ENCODE data around the gene IMPG2.

IMPG2 gene

GRCh38 chr3:101224739-101225138 lies 95.6 kb downstream of the IMPG2 start:
- H2BK15ac ChIP-seq (ENCODE audit: low read depth, poor library complexity, severe bottlenecking), result no peak overlapping the region
- no peak overlapping the region for H3K4me3 ChIP-seq (ENCODE audit: insufficient read depth in 1 of 2, low read depth in 1 of 2, low read length in 2 of 2)
- H3K4me1 ChIP-seq (ENCODE audit: control insufficient read depth, insufficient read depth, low read depth, low read length), result no peaks in the 10 kb centered on the region
- no peak overlapping the region for H3K14ac ChIP-seq (ENCODE audit: low read length in 2 of 2)
- no peaks in the 10 kb centered on the region for H3K36me3 ChIP-seq (ENCODE audit: control insufficient read depth in 1 of 2, insufficient read depth in 2 of 2, low read depth in 1 of 2, low read length in 2 of 2)
- no peak overlapping the region for H2BK5ac ChIP-seq (ENCODE audit: low read depth, low read length, poor library complexity, severe bottlenecking)
- no peak overlapping the region for H3K23ac ChIP-seq (ENCODE audit: low read length in 2 of 2)
- H3K4ac ChIP-seq (ENCODE audit: low read depth in 1 of 2, low read length in 2 of 2), result no peak overlapping the region
- H4K8ac ChIP-seq (ENCODE audit: low read length), result no peak overlapping the region
- no peak overlapping the region for H2BK12ac ChIP-seq (ENCODE audit: low read length in 2 of 2)
- DNase-seq, result no peak
- peaks cover under 1% of the 10 kb centered on the region for H3K9me3 ChIP-seq (ENCODE audit: control insufficient read depth, low read length)
- 66% methylated on average over 3 of the region's 4 CpGs for whole genome bisulfite sequencing
- H3K27ac ChIP-seq (ENCODE audit: low read length, poor library complexity, severe bottlenecking), result no peak overlapping the region
- H2BK120ac ChIP-seq (ENCODE audit: low read depth, low read length), result no peak overlapping the region
- H2AFZ ChIP-seq (ENCODE audit: low read depth, low read length), result no peak overlapping the region
- no peak overlapping the region for H4K91ac ChIP-seq (ENCODE audit: low read length)
- no peaks in the 10 kb centered on the region for H3K79me1 ChIP-seq (replicated peaks; ENCODE audit: low read length, poor library complexity, severe bottlenecking)
- no peak overlapping the region for H3K4me2 ChIP-seq (ENCODE audit: low read length, poor library complexity, severe bottlenecking)
- no peak overlapping the region for H3K9ac ChIP-seq (ENCODE audit: low read length)
- H3K18ac ChIP-seq (ENCODE audit: low read depth in 1 of 2, low read length in 2 of 2), result peak overlapping the region in 1 of 2 experiments; percentile 2
- no peak overlapping the region for H2AK5ac ChIP-seq (ENCODE audit: low read length, severe bottlenecking)
- no peaks in the 10 kb centered on the region for H3K27me3 ChIP-seq (ENCODE audit: control insufficient read depth in 1 of 2, insufficient read depth in 1 of 2, low read length in 2 of 2)

- WGBS, result 100% methylated on average over 2 of the region's 3 CpGs
- H3K18ac ChIP-seq (ENCODE audit: low read depth in 1 of 2, low read length in 2 of 2), result no peak overlapping the region
Measured at GRCh38 chr3:101223016-101223415, 97.4 kb downstream of the IMPG2 start.

GRCh38 chr3:101219842-101220560 lies 100.4 kb downstream of the IMPG2 start:
- Histone ChIP-seq H4K8ac (ENCODE audit: low read length) (no peak overlapping the region), H2BK5ac (ENCODE audit: low read depth, low read length, poor library complexity, severe bottlenecking) (no peak overlapping the region), H4K91ac (ENCODE audit: low read length) (no peak overlapping the region), H3K27me3 (ENCODE audit: control insufficient read depth in 1 of 2, insufficient read depth in 1 of 2, low read length in 2 of 2) (no peaks in the 10 kb centered on the region), H3K4me1 (ENCODE audit: control insufficient read depth, insufficient read depth, low read depth, low read length) (no peaks in the 10 kb centered on the region), H2BK15ac (ENCODE audit: low read depth, poor library complexity, severe bottlenecking) (no peak overlapping the region), H3K27ac (ENCODE audit: low read length, poor library complexity, severe bottlenecking) (no peak overlapping the region), H2BK120ac (ENCODE audit: low read depth, low read length) (no peak overlapping the region), H3K18ac (ENCODE audit: low read depth in 1 of 2, low read length in 2 of 2) (no peak overlapping the region), H3K9me3 (ENCODE audit: control insufficient read depth, low read length) (peaks cover 7% of the 10 kb centered on the region), H3K23ac (ENCODE audit: low read length in 2 of 2) (no peak overlapping the region), H3K36me3 (ENCODE audit: control insufficient read depth in 1 of 2, insufficient read depth in 2 of 2, low read depth in 1 of 2, low read length in 2 of 2) (no peaks in the 10 kb centered on the region), H3K4me3 (ENCODE audit: insufficient read depth in 1 of 2, low read depth in 1 of 2, low read length in 2 of 2) (no peak overlapping the region), H3K9ac (ENCODE audit: low read length) (no peak overlapping the region), H3K4ac (ENCODE audit: low read depth in 1 of 2, low read length in 2 of 2) (no peak overlapping the region), H3K4me2 (ENCODE audit: low read length, poor library complexity, severe bottlenecking) (no peak overlapping the region), H2AFZ (ENCODE audit: low read depth, low read length) (no peak overlapping the region), H3K14ac (ENCODE audit: low read length in 2 of 2) (no peak overlapping the region), H2AK5ac (ENCODE audit: low read length, severe bottlenecking) (no peak overlapping the region), H2BK12ac (ENCODE audit: low read length in 2 of 2) (no peak overlapping the region), H3K79me1 (replicated peaks; ENCODE audit: low read length, poor library complexity, severe bottlenecking) (no peaks in the 10 kb centered on the region)
- WGBS, result 89% methylated on average over 3 of the region's 4 CpGs
- DNase-seq, result no peak

More at GRCh38 chr3:101223016-101223415, 97.4 kb downstream of the IMPG2 start:
- Histone ChIP-seq H2BK15ac (ENCODE audit: low read depth, poor library complexity, severe bottlenecking) (no peak overlapping the region), H2BK120ac (ENCODE audit: low read depth, low read length) (no peak overlapping the region), H3K4me3 (ENCODE audit: insufficient read depth in 1 of 2, low read depth in 1 of 2, low read length in 2 of 2) (peak overlapping the region in 1 of 2 experiments; percentile 27), H3K4me1 (ENCODE audit: control insufficient read depth, insufficient read depth, low read depth, low read length) (no peaks in the 10 kb centered on the region), H2AK5ac (ENCODE audit: low read length, severe bottlenecking) (no peak overlapping the region), H3K4ac (ENCODE audit: low read depth in 1 of 2, low read length in 2 of 2) (no peak overlapping the region), H3K9ac (ENCODE audit: low read length) (peak overlapping the region; percentile 48), H3K36me3 (ENCODE audit: control insufficient read depth in 1 of 2, insufficient read depth in 2 of 2, low read depth in 1 of 2, low read length in 2 of 2) (no peaks in the 10 kb centered on the region), H4K91ac (ENCODE audit: low read length) (no peak overlapping the region), H2AFZ (ENCODE audit: low read depth, low read length) (no peak overlapping the region), H2BK12ac (ENCODE audit: low read length in 2 of 2) (no peak overlapping the region), H3K79me1 (replicated peaks; ENCODE audit: low read length, poor library complexity, severe bottlenecking) (no peaks in the 10 kb centered on the region), H3K23ac (ENCODE audit: low read length in 2 of 2) (no peak overlapping the region), H3K9me3 (ENCODE audit: control insufficient read depth, low read length) (peaks cover 7% of the 10 kb centered on the region), H3K4me2 (ENCODE audit: low read length, poor library complexity, severe bottlenecking) (no peak overlapping the region), H3K27me3 (ENCODE audit: control insufficient read depth in 1 of 2, insufficient read depth in 1 of 2, low read length in 2 of 2) (no peaks in the 10 kb centered on the region), H2BK5ac (ENCODE audit: low read depth, low read length, poor library complexity, severe bottlenecking) (no peak overlapping the region), H3K14ac (ENCODE audit: low read length in 2 of 2) (no peak overlapping the region), H4K8ac (ENCODE audit: low read length) (no peak overlapping the region), H3K27ac (ENCODE audit: low read length, poor library complexity, severe bottlenecking) (no peak overlapping the region)
- no peak for DNase-seq

- no peak overlapping the region for H3K23ac ChIP-seq (ENCODE audit: low read length in 2 of 2)
- H3K36me3 ChIP-seq (ENCODE audit: control insufficient read depth in 1 of 2, insufficient read depth in 2 of 2, low read depth in 1 of 2, low read length in 2 of 2), result peaks cover 0 to 5% of the 10 kb centered on the region in 2 experiments
- H2AFZ ChIP-seq (ENCODE audit: low read depth, low read length), result no peak overlapping the region
- H3K4me1 ChIP-seq (ENCODE audit: control insufficient read depth, insufficient read depth, low read depth, low read length), result no peaks in the 10 kb centered on the region
- DNase-seq, result no peak
- H3K79me1 ChIP-seq (replicated peaks; ENCODE audit: low read length, poor library complexity, severe bottlenecking), result no peaks in the 10 kb centered on the region
- no peak overlapping the region for H3K27ac ChIP-seq (ENCODE audit: low read length, poor library complexity, severe bottlenecking)
- no peak overlapping the region for H3K18ac ChIP-seq (ENCODE audit: low read depth in 1 of 2, low read length in 2 of 2)
- no peak overlapping the region for H4K8ac ChIP-seq (ENCODE audit: low read length)
- H2BK15ac ChIP-seq (ENCODE audit: low read depth, poor library complexity, severe bottlenecking), result no peak overlapping the region
- H3K4me2 ChIP-seq (ENCODE audit: low read length, poor library complexity, severe bottlenecking), result no peak overlapping the region
- H3K4ac ChIP-seq (ENCODE audit: low read depth in 1 of 2, low read length in 2 of 2), result no peak overlapping the region
- H3K27me3 ChIP-seq (ENCODE audit: control insufficient read depth in 1 of 2, insufficient read depth in 1 of 2, low read length in 2 of 2), result no peaks in the 10 kb centered on the region
- no peak overlapping the region for H2BK12ac ChIP-seq (ENCODE audit: low read length in 2 of 2)
- no peak overlapping the region for H2BK5ac ChIP-seq (ENCODE audit: low read depth, low read length, poor library complexity, severe bottlenecking)
- H3K4me3 ChIP-seq (ENCODE audit: insufficient read depth in 1 of 2, low read depth in 1 of 2, low read length in 2 of 2), result no peak overlapping the region
- no peak overlapping the region for H2AK5ac ChIP-seq (ENCODE audit: low read length, severe bottlenecking)
- H3K9ac ChIP-seq (ENCODE audit: low read length), result peak overlapping the region; percentile 65
- no peak overlapping the region for H2BK120ac ChIP-seq (ENCODE audit: low read depth, low read length)
- H3K14ac ChIP-seq (ENCODE audit: low read length in 2 of 2), result no peak overlapping the region
- H4K91ac ChIP-seq (ENCODE audit: low read length), result no peak overlapping the region
- peaks cover 10% of the 10 kb centered on the region for H3K9me3 ChIP-seq (ENCODE audit: control insufficient read depth, low read length)
- WGBS, result 77% methylated on average over 3 of the region's 3 CpGs
Measured at GRCh38 chr3:101217472-101218245, 102.7 kb downstream of the IMPG2 start.

All from mesenchymal stem cell (in vitro differentiated cells and primary cell).